HL-60/S4 treated with phorbol 12-myristate 13-acetate at 8.2 ng/mL for 4 days and 3 days (cell line): ENCODE measurements around the gene SLC10A3.

Source experiments
- in situ Hi-C: fragments of 300-500 bp; cut with MboI; formaldehyde crosslinking; loops from 2 replicates; pipeline ENCODE4 v1.15.0; 2022; ENCODE audit warnings: low sequenced_read_pairs

Gene SLC10A3, protein sequence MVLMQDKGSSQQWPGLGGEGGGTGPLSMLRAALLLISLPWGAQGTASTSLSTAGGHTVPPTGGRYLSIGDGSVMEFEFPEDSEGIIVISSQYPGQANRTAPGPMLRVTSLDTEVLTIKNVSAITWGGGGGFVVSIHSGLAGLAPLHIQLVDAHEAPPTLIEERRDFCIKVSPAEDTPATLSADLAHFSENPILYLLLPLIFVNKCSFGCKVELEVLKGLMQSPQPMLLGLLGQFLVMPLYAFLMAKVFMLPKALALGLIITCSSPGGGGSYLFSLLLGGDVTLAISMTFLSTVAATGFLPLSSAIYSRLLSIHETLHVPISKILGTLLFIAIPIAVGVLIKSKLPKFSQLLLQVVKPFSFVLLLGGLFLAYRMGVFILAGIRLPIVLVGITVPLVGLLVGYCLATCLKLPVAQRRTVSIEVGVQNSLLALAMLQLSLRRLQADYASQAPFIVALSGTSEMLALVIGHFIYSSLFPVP

DNA sequence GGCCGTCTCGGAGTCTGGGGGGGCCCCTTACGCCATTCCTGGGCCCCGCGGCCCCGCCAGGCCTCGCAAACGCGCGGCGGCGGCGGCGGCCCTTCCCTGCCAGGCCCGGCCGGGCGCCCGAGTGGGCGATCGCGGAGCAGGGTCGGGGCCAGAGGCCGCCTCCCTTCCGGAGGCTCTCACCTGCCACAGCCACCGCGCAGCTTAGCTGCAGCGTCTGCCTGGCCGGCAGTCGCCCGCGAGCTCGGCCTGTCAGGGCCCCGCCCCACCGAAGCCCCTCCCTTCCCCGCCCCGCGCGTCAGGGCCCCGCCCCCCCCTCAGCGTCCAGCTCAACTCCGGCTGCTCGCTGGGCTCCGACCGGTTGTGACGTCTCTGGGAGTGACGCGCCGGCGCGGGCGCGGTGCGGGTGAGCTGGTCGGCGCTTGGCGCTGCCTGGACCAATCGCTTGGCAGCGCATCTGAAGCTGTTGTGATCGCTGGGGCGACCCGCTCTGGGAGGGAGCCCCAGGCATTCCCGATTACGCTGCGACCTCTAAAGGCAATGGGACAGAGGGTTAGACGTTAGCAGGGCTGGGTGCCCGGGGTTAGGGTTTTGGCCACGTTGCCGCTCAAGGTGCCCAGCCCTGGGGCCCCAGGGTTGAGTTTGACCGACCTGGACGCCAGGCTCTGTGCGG is at the start of gene SLC10A3:
SLC10A3 (minus strand) TSS at position 216 of the 670 bp plus-strand sequence. CDS start 1,689 bp downstream, outside the sequence.
- in situ Hi-C loops: no loop called here

DNA sequence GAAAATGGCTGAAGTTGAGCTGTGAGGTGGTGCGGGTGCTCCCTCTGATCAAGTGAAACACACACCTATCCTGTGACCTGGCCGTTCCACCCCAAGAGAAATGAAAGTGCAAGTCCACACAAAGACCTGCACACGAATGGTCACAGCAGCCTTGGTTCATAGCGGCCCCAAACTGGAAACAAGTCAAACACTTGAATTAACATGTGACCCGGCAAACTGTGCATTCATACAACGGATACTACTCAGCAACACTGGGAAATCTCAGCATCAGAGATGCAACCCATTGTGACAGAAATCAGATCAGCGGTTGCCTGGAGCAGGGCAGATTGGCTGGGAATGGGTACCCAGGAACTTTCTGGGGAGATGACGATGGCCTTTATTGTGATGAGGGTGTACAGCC is 48.6 kb upstream of the SLC10A3 start:
- in situ Hi-C loops: no loop called here

DNA sequence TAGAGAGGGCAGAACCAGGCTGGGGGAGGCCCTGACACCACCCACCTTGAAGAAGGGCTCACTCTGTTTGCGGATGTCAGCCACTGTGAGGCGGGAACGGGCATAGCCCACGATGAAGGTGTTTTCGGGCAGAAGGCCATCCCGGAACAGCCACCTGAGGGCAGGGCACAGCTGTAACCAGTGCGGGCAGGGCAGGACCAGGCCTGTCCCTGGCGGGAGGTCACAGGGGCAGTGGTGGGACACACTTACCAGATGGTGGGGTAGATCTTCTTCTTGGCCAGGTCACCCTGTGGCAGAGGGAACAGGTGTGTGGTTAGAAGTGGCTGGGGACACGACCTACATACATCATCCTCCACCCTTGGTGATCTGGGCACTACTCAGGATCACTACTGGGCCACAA is 45.5 kb upstream of the SLC10A3 start:
- in situ Hi-C loops: no loop called here

DNA sequence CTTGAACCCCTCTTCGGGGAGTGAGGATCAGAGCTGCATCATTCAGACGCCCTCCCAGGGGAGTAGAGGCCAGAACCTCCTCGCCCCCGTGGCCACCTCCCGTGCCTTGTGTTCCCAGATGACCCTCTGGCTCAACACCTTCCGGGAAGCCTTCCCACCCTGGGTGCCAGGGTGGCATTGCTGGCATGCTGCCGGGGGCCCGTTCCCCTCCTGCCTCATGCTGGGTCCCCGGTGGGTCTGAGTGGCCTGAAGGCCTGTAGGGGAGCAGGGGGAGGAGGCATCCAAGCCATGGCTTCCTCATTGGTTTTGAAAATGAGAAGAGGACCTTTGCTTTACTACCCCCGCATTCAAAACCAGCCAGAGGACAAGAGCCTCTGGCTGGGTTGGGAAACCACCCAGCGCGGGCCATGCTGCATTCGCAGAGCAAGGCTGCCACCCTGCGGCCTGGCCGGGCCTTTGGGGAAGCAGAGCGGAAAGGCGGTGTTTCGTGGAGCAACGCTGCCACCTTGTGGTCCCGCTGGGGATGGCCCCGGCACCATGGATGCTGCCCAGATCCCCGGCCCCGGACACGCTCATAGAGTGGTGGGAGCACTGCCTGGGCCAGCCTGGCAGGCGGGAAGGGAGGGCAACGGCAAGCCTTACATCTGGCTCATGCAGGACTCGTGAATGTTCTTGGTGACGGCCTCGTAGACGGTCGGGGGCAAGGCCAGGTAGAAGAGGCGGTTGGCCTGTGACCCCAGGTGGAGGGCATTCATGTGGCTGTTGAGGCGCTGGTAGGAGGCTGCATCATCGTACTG is 44.3 kb upstream of the SLC10A3 start:
- in situ Hi-C loops: no loop called here

DNA sequence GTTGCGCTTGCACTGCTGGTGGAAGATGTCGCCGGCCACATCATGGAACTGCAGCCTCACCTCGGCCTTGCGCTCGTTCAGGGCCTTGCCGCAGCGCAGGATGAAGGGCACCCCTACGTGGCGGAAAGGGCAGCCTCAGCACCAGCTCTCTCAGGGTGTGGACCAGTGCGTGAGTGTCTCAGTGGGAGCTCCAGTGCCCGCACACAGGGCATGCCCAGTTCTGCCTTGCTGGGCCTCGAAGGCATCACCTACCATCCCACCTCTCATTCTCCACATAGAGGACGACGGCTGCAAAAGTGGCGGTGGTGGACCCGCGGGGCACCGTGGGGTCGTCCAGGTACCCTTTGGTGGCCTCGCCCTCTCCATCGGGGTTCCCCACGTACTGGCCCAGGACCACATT is 42.3 kb upstream of the SLC10A3 start:
- in situ Hi-C loops: no loop called here

DNA sequence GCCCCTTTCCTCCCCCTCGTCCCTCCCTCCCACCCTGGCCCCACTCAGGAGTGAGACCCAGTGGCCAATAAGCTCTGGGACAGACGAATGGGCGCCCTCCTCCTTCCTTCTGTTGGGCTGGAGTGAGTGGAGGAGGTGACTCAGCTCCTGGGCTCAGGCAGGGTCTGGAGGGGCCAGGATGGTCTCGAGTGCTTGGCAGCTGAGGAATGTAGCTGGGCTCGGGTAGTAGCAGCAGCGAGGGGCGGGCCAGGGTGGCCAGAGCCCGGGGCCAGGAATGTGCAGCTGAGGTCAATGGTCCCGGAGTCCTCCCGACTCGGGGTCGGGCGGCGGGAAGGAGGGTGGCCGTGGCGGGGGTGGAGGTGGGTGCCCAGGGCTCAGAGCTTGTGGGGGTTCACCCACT is 41.2 kb upstream of the SLC10A3 start:
- in situ Hi-C loops: no loop called here

DNA sequence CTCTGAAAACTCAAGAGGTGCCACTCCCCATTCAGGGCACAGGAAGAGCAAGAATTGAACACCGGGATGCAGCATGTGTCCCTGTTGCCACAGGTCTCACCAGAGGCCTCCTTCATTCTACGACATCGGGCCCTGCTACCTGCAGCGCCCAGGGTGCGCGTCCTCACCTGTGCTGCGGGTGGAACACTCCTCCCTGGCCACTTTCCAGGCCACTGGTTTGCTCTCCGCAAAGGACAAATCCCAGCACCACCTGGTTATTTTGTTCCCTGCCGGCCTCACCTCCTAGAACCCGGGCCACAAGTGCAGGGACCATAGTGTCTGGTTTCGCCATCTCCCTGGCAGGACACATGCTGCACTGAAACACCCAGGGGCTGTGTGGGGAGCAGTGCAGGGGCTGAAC is 39.9 kb upstream of the SLC10A3 start:
- in situ Hi-C loops: no loop called here

DNA sequence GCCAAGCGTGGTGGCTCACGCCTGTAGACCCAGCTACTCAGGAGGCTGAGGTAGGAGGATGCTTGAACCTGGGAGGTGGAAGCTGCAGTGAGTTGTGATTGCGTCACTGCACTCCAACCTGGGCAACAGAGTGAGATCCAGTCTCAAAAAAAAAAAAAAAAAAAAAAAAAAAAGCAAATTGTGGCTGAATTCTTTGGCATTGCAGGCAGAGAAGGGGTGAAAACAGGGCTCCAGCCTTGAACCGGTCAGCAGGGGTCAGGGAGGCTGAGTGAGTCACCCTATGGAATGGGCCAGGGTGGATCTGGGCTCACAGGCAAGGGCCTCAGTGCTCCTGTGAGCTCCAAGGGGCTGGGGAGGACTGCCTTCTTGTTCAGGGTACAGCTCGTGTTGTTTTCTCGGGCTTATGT is 38.8 kb upstream of the SLC10A3 start:
- in situ Hi-C loops: no loop called here

DNA sequence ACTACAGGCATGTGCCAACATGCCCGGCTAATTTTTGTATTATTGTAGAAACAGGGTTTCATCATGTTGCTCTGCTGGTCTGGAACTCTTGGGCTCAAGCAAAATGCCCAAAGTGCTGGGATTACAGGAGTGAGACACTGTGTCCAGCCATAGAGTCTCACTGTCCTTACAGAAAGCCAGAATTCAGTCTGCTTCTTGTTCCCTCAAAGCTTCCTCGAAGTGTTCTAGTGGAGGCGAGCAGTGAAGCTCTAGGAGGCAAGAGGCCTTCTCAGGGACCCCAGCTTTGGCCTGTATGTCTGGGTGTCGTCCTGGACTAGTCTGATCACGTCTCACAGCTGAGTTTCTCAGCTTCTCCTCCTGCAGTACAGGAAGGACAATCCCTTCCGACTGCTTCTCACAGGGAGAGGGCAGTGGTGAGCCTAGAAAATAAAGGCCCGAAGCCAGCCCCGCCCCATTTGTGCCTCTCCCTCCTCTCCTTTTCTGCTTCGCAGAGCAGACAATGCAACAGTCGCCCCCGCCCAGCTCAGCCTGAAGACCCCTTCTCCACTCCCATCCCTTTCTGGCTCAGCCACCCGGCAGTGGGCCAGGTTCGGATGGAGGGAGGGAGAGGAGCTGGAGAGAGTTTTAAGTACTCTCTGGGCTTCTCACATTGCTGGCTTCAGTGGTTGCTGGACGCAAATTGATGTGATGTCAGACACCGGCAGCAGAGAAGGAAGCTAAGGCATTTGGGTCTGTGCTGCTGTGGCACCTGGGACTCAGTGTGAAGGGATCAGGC is 36.7 kb upstream of the SLC10A3 start:
- in situ Hi-C loops: no loop called here

DNA sequence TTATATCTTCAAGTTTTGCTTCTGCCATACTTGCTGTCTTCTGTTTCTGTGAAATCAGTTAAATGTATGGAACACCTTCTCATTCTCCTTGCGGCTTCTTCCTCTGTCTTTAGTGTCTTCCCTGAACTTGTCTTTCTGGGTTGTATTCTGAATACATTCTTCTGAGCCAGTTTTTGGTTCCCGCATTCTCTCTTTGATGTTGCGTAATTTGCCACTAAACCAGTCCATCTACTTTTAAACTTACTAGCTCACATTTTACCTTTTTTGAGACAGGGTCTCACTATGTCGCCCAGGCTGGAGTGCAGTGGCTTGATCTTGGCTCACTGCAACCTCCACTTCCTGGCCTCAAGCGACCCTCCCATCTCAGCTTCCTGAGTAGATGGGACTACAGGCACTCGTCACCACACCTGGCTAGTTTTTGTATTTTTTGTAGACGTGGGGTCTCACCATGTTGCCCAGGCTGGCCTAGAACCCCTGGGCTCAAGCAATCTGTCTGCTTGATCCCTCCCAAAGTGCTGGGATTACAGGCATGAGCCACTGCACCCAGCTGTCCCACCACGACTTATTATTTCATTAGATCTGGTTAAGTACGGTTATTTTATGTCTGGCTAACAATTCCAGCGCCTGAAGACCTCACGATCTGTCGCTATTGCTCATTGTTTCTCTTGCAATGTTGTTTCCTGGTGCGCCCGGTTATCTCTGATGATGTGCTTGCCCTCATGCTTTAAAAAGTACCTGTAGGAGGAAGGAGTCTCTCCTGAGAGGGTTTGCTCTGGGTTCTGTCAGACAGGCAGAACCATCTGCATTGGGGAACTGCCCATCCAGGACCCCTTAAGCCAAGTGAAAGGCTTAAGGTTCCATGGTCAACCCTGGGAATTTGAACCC is 35.4 kb upstream of the SLC10A3 start:
- in situ Hi-C loops: no loop called here

DNA sequence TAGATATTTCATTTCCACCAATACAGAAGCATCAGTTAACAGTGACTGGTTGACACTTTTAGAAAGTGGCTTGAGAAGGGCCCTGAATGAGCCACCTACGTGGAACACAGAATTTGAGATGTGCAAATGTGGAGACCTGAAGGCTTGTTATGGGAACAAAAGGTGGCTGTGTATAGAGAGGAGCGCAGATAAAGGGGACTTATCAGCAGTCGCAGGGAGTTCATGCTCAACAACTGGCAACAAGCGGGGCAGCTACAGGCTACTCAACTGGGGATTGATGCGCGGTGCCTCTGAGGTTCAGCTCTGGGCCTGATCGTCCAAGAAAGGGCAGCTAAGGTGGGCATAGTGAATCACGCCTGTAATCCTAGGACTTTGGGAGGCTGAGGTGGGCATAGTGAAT is 29.0 kb upstream of the SLC10A3 start:
- in situ Hi-C loops: no loop called here

DNA sequence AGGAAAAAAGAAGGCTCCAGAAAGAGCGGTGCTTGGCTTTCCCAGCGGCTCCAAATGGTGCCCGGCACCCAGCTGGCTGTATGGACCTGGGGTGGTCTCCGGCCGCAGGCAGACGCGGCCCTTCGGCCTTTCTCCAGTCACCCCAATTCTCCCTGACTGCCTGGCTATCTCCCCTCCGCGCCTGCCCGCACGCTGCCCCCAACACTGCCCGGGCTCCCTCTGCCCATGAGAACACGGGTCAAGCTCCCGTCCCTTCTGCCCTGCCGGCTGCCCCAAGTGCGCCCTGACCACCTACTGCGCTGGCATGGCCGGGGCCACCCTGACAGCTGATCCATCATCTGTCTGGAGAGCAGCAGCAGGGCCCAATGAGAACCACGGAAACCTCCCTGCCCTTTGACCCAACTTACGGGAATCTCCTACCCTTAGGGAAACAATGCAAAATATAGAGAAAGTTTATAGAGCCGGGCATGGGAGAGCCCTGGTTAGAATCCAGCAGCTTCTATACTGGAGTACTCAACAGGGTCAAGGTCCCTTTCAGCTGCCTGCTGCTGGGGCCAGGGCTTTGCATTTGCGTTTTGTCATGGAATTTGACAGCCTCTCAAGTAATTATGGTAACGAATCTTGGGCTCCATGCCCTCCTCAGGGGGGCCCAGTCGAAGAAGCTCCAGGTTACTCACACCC is 26.8 kb upstream of the SLC10A3 start:
- in situ Hi-C loops: no loop called here

DNA sequence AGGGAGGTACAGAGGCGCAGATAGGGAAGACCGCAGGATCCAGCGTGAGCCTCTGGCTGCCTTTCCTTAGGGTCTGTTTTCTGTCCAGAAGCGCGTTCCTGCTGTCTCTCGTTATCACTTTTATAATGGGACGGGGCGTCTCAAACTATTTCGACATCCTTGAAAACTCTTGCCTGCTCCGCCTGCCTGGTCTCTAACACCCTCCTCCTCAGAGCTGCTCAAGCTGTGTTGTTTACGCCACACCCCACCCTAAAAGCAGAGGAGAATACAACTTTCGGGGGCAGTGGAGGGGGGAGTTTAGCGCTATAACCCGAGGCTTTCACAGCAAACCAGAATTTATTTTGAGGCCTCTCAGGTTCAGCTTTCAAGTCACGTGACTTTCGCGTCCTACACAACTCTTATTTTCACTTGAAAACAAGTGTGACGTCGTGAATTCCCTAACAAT is 26.2 kb upstream of the SLC10A3 start:
- in situ Hi-C loops: no loop called here

DNA sequence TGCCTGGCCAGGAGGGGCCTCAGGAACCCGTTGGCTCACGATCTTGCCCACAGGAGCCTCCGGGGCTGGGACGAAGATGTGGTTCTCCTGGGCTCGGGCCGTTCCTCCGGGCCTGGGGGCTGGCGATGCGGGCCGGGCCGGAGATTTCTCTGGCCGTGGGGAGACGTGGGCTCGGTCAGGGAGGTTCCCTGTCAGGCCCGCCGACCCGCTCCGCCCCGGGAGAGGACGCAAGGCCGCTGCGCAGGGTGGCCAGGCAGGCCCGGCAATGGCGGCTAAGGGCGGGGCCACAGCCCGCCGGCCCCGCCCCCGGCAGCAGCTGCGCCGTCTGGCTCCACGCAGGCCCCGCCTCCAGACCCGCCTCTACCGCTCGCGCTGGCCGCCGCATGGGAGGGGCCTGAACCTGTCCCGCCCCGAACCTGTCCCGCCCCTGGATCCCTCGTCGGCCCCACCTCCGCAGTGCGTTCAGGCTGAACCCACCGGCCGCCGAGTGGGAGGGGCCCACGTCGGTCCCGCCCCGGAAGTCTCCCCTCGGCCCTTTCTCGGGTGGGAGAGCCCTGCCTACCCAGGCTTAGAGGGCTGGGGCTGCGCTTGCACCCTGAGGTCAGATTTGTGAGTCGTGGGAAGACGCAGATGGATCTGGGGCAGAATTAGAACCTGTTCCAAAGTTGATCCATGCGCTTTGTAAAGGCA is 25.7 kb upstream of the SLC10A3 start, which contains the start of gene FAM3A:
FAM3A (minus strand) TSS at position 267 of the 690 bp plus-strand sequence. CDS start 460 bp downstream, outside the sequence.
- in situ Hi-C loops: no loop called here

DNA sequence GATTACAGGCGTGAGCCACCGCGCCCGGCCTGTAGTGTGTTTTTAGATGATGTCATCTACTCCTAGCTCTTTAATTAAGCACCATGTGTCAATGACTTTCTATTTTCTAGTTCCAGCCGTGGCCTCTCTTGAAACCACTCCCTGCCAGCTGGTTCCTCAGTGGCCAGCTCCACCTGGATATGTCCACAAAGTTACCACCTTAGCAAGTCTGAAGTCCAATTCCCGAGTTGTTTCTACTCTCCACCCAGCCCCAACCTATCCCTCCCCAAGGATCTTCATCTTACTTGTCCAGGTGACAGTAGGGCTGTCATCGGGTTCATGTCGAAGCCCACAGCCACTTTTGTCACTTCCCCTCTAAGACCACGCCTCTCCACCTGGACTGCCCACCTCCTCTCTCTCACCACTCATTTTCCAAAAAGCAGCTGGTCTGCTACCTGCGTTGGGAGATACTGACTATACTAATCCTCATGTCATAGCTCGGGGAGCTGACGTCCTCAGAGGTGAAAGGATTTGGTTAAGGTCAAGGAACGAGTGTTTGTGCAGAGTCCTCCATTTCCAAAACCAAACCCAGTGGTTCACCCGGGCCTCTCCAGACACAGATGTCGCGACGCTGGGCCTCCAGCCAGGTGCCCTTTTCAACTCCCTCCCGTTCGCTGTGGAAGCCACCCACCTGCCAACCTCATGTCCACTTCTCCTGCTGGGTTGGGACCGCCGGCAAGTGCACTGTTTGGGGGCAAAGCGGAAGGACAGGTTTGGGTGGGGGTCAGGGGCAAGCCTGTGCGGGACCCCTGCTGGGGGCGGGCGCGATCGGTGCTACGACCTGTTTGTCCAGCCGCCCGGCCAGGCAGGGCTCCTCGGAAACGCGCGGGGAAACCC is 24.9 kb upstream of the SLC10A3 start:
- in situ Hi-C loops: no loop called here

DNA sequence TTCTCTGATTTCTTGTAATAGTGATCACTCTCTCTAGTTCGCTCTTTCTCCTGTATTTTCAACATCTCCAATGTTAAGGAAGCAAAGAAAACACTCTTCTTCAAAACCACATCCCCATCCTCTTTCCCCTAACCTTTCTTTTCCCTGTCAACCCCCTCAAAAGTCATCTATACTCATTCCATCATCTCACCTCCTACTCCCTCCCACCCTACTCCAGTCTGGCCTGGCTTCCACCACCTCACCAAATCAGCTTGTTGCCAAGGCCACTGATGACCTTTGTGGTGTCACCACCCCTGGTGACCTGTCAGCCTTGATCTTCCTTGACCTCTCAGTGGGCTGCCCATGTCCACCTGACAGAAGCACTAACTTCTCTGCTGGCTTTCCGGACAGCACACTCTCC is 23.3 kb upstream of the SLC10A3 start:
- in situ Hi-C loops: no loop called here

DNA sequence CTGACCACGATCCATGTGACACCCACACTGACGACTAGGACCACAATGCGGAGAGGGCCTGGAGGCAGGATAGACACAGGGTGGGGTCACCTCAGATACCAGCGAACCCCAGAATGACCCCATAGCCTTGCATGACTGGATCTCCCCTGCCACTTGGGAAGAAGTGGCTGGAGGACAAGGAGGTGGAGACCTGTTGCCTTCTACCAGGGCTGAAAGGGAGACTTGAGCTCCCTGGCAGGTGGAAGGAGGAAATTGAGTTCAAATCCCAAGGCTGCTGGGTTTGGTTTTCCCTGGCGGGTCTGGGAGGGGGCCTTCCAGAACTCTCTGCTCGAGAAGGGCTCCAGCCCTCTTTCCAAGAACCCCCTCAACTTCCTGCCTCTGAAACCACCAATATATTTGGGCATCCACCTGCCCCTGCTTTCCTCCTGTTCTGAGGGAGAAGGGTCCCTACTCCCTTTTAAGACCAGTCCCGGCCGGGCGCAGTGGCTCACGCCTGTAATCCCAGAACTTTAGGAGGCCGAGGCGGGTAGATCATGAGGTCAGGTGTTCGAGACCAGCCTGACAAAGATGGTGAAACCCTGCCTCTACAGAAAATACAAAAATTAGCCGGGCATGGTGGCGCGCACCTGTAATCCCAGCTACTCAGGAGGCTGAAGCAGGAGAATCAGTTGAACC is 22.6 kb upstream of the SLC10A3 start:
- in situ Hi-C loops: no loop called here
